T follicular helper cell (primary cell): ENCODE data around the gene AKAP12.

Source experiments
- DNase-seq: peaks from one replicate; pipeline ENCODE4 v3.0.0-alpha.2; 2020; ENCODE audit warnings: low read depth

Gene AKAP12

GRCh38 chr6:151284548-151285017 lies 44.8 kb downstream of the AKAP12 start:
- DNase-seq, result no peak

- no peak for DNase-seq
These were observed 45.4 kb downstream of the AKAP12 start for GRCh38 chr6:151285122-151285521.

GRCh38 chr6:151286214-151286613 lies 46.4 kb downstream of the AKAP12 start:
- DNase-seq, result no peak

- DNase-seq, result no peak
These were observed 49.1 kb downstream of the AKAP12 start for GRCh38 chr6:151288712-151289398.

GRCh38 chr6:151289399-151290007 lies 49.7 kb downstream of the AKAP12 start:
- DNase-seq, result no peak

GRCh38 chr6:151290877-151291721 lies 51.3 kb downstream of the AKAP12 start:
- DNase-seq, result no peak

- no peak for DNase-seq
These were observed 51.9 kb downstream of the AKAP12 start for GRCh38 chr6:151291722-151292059.

- no peak for DNase-seq
These were observed 53.4 kb downstream of the AKAP12 start for GRCh38 chr6:151292974-151293687.

- no peak for DNase-seq
These were observed 53.9 kb downstream of the AKAP12 start for GRCh38 chr6:151293688-151294016.

- DNase-seq, result no peak
These were observed 54.9 kb downstream of the AKAP12 start for GRCh38 chr6:151294561-151295101.

- no peak for DNase-seq
These were observed 58.1 kb downstream of the AKAP12 start for GRCh38 chr6:151297886-151298285.

GRCh38 chr6:151299011-151299410 lies 59.2 kb downstream of the AKAP12 start:
- DNase-seq, result no peak

- no peak for DNase-seq
These were observed 60.7 kb downstream of the AKAP12 start for GRCh38 chr6:151300267-151300991.

- no peak for DNase-seq
These were observed 61.8 kb downstream of the AKAP12 start for GRCh38 chr6:151301547-151301946.

GRCh38 chr6:151303231-151303630 lies 63.5 kb downstream of the AKAP12 start:
- DNase-seq, result no peak

- DNase-seq, result no peak
These were observed 66.6 kb downstream of the AKAP12 start for GRCh38 chr6:151306269-151306783.

GRCh38 chr6:151307501-151307900 lies 67.7 kb downstream of the AKAP12 start:
- DNase-seq, result no peak

GRCh38 chr6:151309619-151310018 lies 69.9 kb downstream of the AKAP12 start:
- no peak for DNase-seq

- no peak for DNase-seq
These were observed 70.5 kb downstream of the AKAP12 start for GRCh38 chr6:151310279-151310678.

- no peak for DNase-seq
These were observed 71.3 kb downstream of the AKAP12 start for GRCh38 chr6:151310852-151311767.
